SIG-M5 (cell line): Measurements from ENCODE around the gene CD44.

Experiments
- DNase-seq: peaks from one replicate; lab custom pipeline; 2025; lab: John Stamatoyannopoulos, UW

CD44 gene

DNA sequence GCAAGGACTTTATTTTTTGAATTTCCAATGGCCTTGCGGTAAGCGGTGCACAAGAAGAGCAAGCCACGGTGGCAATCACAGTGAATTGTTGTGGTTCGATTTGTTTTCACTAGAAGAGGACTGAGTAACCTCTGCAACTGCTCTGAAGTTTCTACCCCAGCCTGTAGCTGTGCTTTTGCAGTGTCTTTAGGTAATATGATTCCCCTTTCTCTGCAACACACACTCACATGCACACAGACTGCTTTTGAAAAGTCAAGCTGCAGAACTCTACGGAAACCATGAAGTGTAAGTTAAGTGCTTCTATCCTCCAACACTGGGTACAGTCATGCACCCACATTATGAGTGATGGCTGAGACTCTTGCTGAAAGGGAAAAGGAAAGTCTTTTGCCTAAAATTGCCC is 38.4 kb downstream of the CD44 start:
- DNase-seq = no peak

DNA sequence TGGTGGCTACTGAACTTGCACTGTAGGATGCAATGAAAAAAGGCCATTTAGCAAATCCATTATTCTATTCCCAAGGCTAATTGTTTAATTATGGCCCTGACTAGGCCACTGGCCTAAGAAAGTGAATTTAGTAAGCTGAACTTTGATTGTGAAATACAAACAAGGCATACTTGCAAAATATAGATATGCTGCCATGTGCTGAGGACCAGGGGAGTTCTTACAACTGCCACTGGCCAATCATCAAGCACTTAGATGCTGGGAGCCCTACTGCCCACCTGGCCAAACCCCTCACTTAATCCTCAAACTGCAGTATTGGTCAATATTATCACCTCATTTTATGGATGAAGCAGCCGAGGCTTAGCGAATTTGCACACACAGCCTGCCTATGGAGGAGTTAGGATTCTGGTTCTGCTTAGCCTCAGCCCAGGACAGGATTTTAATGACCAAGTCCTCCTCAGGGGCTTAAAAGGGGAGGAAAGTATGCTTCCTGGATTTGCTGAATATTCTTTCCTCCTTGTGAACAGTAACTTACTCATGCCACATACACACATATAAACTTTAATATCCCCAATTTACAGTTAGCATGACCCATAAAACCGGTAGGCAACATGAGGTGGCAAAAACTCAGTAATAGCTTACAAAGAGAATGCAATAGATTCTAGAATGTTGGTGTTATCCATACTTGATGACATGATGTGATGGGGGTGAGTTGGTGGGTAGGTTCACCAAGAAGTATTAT is 39.3 kb downstream of the CD44 start:
- DNase-seq = no peak

DNA sequence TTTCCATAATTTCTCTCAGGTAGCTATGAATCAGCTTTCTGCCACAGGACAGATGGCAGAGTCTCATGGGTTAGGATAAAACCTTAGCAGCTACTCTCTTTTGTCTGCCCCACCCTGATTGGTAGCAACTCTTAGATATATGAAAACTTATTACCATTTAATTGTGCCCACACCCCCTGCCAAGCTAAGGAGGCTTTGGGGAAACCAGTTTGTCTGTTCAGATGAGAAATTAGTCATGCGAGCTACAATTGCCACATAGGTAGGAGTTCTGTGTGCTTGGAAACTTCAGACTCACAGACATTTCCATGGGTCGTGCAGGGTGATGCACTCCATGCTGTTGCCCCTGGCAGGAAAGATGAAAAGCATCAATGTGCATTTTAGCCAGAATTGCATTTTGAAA is 39.9 kb downstream of the CD44 start:
- no peak for DNase-seq

DNA sequence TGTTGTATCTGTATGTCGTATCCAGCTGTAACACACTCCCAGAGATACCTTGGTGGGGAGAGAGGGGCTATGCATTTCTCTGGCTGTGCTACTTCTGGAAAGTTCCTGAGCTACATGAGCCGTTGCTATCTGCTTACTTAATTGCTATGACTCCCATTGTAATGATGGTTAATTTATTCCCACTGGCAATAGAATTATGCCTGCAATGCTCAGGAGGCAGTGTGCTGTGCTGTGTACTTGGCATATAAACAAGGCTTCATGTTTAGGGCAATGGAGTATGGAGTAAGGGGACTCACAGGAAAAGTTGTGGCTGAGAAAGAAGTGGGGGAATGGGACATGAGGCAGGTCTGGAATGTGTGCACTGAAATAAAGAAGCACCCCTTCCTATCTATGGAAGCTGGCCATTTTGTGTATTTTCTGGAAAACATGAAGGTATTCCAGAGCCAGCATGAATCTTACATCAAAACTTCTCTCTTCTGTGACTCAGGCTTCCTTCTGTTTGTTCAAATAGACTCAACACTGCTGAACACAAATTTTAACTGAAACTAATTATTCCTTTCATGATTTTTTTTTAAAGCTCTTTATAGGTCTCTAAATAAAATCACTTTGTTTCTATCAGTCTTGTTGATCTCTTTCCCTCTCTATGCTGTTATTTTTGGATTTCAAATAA is 40.6 kb downstream of the CD44 start:
- DNase-seq = no peak

DNA sequence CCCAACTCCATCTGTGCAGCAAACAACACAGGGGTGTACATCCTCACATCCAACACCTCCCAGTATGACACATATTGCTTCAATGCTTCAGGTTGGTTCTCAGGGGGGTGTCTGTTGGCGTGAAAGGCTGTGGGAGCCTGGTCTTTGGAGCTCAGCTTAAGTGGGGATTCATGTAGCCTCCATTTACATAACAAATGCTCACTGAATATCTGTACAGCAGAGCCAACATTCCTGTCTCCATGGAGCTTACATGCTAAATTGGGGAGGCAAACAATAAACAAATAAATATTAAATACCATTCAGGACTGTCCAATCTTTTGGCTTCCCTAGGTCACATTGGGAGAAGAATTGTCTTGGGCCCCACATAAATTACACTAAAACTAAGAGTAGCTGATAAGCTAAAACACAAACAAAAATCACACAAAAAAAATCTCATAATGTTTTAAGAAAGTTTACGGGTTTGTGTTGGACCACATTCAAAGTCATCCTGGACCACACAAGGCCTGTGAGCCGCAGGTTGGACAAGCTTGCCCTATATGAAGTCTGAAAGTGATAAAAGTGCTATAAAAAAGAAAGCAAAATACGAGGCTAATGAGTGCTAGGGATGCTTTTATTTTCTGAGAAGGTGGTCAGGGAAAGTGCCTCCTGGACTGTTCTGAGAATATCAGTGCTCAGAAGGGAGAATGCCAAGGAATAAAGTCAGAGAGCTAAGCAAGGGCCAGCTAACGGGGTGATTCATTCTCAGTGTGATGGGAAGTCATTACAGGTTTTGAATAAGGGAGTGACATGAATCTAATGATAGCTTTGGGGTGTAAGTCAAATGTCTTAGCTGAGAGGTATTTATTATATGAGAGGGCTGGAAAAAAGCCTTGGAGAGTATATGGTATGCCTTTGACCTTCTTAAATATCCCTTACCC is 41.6 kb downstream of the CD44 start:
- DNase-seq = no peak

DNA sequence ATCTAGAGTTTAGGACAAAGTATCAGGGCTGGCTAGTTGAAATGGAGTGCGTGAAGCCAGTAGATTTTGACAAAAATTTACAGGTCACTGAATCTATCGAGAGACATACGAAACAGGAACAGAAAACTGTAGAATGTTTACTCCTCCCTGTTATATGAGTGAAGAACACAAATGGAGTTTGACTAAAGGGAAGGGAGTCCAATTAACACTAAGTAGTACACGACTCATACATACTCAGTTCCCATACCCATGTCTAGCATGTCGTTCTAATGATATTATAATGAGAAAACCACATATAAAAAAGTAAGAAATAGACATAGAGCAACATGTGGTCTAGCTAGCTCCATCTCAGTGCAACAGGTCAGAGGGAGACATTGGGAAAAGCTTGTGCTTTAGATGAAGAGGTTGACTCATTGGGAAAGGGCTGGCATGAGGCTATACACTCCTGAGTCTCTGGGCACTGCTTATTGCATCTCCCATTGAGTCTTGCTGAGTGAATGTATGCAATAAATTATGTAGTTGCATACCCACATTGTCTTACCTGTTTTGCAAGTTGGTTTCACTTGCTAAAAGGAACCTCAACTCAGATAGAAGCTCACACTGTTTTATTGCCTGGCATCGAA is 43.5 kb downstream of the CD44 start:
- no peak for DNase-seq

DNA sequence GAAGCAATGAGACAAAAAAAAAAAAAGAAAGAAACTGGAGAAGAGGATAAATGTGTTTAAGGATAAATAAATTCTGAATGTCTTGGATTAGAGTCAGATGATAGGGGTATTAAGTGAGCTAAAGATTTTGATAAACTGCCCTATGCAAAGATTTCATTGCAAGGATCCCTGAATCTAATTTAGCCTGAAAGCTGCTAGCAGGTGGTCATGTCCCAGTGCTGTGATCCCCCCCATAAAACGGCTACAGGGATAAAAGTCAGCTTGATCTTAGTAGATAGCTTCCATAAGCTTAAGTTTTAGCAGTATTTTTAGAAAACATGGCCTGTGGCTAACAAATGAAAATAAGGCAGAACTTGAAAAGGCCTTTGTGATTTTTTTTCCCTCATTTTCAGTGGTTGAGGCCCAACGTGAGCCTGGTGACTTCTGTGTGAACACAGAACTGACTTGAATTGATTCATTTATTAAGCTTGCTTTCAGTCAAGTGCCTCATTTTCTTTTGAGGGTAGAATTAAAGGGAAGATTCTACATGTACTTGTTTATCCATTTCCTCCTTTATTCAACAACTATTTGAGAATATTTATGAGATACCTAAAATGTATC is 44.5 kb downstream of the CD44 start:
- no peak for DNase-seq

DNA sequence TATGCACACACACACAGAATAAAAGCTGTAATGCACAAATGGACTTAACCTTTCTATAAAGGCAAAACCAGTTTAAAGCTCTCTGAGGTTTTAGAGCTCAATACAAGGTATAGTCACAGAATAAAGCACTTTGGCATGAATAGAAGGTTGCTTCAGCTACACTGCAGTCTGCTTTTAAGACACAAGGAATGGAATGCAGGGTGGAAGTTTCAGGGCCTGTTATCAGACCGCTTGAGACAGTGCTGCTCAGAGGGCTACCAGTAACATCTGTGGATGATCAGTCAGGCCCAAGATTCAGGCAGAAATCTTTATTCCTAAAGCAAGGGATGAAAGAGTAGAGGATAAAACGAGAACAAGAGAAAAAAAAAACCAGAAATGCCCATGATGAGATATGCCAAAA is 46.7 kb downstream of the CD44 start:
- DNase-seq = no peak

DNA sequence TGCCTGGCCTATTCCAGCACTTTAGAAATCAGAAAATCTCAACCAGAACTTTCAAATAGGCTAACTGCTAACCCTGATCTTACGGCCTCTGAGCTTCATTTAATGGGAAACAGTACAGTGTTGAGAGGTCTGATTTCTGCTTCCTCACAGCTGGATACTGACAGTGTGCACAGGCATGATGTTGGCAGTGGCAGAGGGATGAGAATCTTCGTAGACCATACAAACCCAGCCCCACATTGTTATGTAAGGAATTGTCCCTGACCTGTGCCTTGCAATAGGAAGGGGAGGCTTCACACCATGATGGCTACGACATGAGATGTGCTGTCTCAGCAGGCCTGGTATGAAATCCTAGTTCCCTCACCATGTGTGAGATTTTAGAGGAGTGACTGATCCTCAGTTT is 49.0 kb downstream of the CD44 start:
- no peak for DNase-seq

DNA sequence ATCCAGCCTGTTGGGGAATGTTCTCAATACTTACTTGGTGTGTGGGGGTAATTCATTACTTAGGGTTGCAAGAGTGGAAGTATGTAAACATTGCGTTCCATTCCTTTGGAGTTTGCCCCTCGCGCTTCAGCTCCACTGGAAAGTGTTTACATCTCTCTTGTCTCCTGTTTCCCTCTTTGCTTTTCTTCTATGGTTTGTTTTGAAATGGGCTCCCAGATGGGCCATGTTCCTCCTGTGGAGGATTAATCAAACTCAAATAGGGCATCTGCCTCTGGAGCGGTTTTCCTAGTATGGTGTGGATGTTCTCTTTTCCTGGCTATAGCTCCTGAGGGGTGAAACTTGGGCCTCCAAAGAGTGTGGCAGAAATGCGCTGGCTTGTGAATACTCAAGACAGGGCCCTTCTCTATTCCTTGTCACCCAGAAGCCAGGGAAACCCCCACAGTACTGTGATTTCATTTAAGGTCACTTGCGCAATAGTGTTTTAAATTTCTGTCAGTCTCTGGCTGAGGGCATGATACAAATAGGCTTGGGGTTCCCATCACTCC is 51.9 kb downstream of the CD44 start:
- DNase-seq = no peak

DNA sequence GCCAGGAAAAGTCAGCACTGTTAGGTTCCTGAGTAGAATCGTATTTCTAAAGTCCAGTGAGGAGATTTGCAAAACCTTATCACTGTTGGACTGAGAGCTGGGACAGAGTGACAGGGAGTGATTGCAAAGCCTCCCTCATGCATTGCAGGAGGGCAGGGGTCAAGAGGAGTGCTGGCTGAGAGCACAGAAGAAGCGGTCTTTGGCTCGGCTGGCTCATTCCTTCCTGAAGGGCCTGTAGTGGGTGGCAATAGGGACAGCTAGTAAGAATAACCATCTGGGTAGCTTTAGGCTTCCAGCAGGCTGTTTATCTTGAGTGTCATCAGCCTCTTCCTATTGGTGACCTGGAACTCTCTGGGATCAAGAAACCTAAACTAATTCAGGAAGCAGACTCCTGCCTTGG is 53.4 kb downstream of the CD44 start:
- DNase-seq = no peak

DNA sequence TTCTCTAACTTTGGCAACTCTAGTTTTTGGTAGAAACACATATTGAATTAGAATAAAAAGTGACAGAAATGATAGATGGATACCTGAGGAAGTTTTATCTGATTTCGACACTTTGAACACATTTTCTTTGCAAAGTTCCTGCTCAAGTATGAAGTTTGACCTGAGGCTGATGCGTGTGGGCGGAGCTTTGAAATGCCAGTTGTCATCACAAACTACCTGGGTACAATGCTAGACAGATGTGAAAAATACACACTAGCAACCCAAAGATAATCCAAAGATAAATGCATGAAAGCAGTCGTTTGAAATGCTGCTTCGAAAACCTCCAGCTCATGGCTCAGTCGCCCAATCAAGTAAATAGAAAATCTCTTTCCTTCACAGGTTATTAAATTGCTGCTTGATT is 54.8 kb downstream of the CD44 start:
- DNase-seq = no peak

DNA sequence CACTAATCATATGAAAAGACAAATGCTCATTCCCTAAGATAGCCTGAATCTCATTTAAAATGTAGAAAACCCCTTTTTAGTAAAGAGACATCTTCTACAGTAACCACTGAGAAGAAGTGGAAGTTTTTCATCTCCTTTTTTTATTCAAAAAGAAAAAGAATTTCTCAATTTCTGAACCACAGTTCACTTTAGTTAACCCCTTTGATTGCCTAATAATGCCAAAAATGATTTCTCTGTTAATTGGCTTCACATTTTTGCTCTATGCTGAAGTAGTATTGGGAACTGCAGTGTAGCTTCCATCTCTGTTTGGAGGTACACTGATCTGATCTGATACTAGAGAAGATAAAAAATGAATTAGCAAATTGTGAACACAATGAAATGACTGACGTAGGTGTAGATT is 58.3 kb downstream of the CD44 start:
- DNase-seq = no peak

DNA sequence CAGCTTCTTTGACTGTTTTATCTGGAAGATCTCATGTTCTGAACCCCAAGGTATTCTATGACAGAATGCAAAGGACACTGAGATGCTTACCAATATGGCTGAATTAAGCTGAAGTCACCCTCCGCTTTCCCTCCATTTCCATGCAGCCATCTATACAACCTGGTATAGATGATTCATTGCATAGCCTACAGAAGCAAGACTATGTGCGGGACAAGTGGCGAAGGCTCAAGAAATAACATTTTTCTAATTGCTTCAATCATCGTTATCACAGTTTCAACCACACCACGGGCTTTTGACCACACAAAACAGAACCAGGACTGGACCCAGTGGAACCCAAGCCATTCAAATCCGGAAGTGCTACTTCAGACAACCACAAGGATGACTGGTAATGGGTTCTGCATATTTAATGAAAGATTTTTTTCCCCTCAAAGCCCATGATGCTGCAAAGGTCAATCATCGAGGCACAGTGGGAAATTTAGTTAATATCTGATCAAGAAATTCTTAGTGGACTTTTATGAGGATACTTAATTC is 61.9 kb downstream of the CD44 start:
- DNase-seq = no peak

DNA sequence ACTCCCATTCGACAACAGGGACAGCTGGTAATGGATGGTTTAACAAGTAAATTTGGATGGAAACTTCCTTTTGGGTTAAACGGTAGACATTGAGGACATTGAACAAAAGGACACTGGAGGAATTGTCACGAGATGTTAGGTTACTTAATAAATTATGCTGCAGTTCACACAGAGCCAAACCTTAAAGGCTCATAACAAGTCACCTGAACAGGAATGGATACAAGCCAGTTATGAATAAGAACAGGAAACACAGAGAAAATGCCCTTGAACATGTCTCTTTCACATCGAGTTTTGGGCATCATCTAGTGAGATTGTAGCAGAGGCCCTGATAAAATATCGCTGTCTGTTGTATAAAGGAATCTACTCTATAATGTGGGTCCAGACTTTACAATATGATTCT is 65.6 kb downstream of the CD44 start:
- no peak for DNase-seq

DNA sequence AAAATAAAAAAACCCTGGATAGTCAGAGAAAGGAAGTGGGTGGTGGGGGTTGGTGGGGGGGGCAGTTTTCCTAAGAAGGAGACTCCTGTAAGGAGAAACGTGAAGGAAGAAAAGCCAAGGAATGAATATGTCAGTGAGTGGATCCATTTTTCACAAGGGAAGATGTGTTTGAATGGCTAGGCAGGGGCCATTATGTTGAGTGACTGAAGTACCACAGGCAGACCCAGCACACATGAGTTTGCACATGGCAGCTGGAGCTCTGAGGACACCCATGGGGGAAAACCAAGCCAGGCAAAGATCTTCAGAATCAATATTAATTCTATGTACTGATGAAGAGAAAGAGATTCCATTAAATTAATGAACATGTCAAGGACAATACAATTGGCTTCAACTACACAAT is 67.6 kb downstream of the CD44 start:
- no peak for DNase-seq

DNA sequence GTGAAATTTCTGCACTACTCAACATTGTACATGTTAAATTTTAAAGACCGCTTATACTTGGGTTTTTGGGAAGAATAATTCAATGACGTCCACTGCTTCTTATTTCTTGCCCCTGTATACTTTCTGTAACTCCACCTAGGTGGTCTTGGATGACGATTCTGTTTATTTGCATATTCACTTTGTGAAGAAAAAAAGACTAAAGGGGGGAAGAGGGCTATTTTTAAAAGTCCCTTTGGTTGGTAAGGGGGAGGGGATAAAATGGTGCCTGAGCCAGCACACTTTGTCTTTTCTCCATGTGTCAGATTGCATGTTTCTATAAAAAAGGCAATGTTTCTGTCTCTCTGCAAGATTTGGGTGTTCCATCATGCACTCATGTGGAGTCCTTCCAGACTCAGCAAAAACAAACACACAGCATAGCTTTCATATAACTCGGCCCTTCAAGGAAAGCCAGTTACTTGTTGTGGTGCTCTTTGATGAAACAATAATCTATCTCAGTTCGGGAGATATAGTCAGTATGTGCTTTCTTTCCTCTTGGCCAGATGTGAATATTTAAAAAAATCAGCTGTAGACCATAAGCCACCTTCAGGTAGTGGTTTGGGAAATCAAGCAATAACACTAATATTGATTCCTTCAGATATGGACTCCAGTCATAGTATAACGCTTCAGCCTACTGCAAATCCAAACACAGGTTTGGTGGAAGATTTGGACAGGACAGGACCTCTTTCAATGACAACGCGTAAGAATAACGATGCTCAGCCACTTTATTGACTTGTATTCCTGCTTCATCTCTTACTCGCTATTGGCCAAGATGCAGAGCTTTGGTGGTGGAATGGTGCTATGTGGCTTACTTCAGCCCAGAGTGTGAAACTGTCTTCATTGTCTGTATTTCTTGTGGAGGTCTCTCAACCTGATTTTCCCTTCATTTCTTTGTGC is 68.8 kb downstream of the CD44 start:
- DNase-seq = no peak

DNA sequence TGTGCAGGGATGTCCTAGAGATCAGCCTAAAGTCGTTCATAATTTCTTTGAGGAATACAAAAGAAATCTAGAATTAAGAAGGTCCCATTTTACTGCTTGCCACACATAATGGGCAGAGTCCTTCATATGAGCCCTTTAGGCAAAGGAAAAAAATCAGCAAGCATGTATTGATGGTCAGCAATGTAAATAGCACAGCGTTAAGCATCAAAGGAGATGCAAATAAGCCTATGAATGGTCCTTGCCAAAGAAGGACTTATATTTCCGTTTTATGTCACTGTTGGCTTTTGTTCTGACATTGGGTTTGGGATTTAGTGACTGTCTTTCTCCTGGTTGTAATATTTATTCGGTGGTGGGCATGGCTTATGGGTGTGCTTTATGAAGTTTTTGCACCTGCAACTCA is 69.8 kb downstream of the CD44 start:
- no peak for DNase-seq

DNA sequence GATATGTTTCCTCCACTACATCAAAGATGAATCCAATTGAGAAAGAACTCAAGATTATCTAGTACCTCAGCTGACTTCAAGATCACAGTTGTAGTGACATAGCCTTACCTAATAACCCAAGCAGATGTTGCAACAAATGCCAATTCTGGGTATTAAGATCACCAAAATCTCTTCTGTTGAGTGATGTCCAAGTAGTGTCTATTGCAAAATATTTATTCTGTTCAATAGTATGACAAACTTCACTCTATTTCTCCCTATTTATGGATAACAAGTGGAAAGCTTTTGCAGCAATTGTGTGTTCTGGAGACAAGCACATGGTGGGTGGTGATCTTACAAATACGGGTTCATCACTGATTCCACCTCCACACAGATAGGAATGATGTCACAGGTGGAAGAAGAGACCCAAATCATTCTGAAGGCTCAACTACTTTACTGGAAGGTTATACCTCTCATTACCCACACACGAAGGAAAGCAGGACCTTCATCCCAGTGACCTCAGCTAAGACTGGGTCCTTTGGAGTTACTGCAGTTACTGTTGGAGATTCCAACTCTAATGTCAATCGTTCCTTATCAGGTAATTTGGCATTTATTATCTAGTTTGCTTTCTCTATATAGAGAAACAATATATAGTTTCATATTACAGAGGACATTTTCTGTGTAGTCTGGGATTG is 72.0 kb downstream of the CD44 start:
- no peak for DNase-seq

DNA sequence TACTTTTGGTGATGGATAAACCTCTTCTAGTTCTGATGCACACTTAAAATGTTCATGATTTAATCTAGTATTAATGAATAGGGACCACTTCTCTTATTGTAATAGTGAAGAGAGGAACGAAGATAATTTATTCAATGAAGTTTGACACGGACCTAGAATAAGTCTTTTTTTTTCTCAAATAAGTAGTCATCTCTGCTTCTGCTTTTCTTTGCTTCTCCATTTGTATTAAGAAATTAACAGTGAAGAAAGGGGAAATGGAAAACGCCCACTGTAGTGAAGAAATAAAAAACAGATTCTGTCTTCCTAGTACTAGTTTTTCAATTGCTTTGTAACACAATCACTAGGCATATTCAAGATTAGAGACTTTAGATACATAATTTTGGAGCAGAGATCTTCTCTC is 73.0 kb downstream of the CD44 start:
- peak; percentile 67 for DNase-seq
